ENCODE measurements around the gene TFDP2.

TFDP2 gene

GRCh38 chr3:142065344-142065743 lies 84.0 kb downstream of the TFDP2 start:
- DNase-seq, result no peak

GRCh38 chr3:142064454-142064853 lies 84.9 kb downstream of the TFDP2 start:
- DNase-seq, result no peak

- DNase-seq, result no peak
These were observed 92.0 kb downstream of the TFDP2 start for GRCh38 chr3:142057331-142057725.

- DNase-seq, result peak; percentile 50
These were observed 92.6 kb downstream of the TFDP2 start for GRCh38 chr3:142056656-142057330.

GRCh38 chr3:142053835-142054234 lies 95.5 kb downstream of the TFDP2 start:
- no peak for DNase-seq

GRCh38 chr3:142053244-142053643 lies 96.1 kb downstream of the TFDP2 start:
- no peak for DNase-seq

GRCh38 chr3:142051351-142051750 lies 98.0 kb downstream of the TFDP2 start:
- DNase-seq, result no peak

- DNase-seq, result no peak
These were observed 102.3 kb downstream of the TFDP2 start for GRCh38 chr3:142047021-142047369.

- DNase-seq, result no peak
These were observed 102.9 kb downstream of the TFDP2 start for GRCh38 chr3:142046320-142047020.

GRCh38 chr3:142040941-142041491 lies 108.3 kb downstream of the TFDP2 start:
- no peak for DNase-seq

GRCh38 chr3:142035308-142035922 lies 113.9 kb downstream of the TFDP2 start:
- DNase-seq, result no peak

- DNase-seq, result no peak
These were observed 116.1 kb downstream of the TFDP2 start for GRCh38 chr3:142033292-142033691.

GRCh38 chr3:142031575-142031974 lies 117.8 kb downstream of the TFDP2 start:
- DNase-seq, result no peak

GRCh38 chr3:142029791-142030190 lies 119.6 kb downstream of the TFDP2 start:
- no peak for DNase-seq

GRCh38 chr3:142029052-142029642 lies 120.2 kb downstream of the TFDP2 start:
- DNase-seq, result no peak

GRCh38 chr3:142028243-142028777 lies 121.0 kb downstream of the TFDP2 start:
- no peak for DNase-seq

GRCh38 chr3:142027735-142028134 lies 121.6 kb downstream of the TFDP2 start:
- no peak for DNase-seq

GRCh38 chr3:142027300-142027699 lies 122.0 kb downstream of the TFDP2 start:
- DNase-seq, result no peak

- no peak for DNase-seq
These were observed 123.0 kb downstream of the TFDP2 start for GRCh38 chr3:142026333-142026732.

- DNase-seq, result no peak
These were observed 127.0 kb downstream of the TFDP2 start for GRCh38 chr3:142022381-142022780.

- DNase-seq, result no peak
These were observed 128.2 kb downstream of the TFDP2 start for GRCh38 chr3:142021127-142021526.

GRCh38 chr3:142019794-142020320 lies 129.5 kb downstream of the TFDP2 start:
- DNase-seq, result no peak

- DNase-seq, result no peak
These were observed 135.4 kb downstream of the TFDP2 start for GRCh38 chr3:142013993-142014392.
